A549 (cell line): Measurements from ENCODE around the gene DISC1. TPM values are rescaled to one million over a fixed set of nuclear protein-coding genes. Genes with fewer than 3 reads are reported as not detected.

Experiments
- ATAC-seq, 2 experiments: fragments of 200-7000 bp in 1 of 2; fragments of >200 bp in 1 of 2; cut with Nextera tagmentation in 1 of 2; cut with Tn5 transposase in 1 of 2; 3 replicates each; pipeline versions ENCODE4 v1.8.0 to v1.9.1; 2018 to 2020; ENCODE audit warnings: mild to moderate bottlenecking in 1 of 2, moderate library complexity in 1 of 2
- CTCF ChIA-PET: fragments of 300-600 bp; sonication (Branson Sonifier 250); formaldehyde crosslinking; extraction: SDS; loops from one replicate; lab custom pipeline; 2021; ENCODE audit warnings: antibody characterized with exemption, inconsistent platforms; lab: Yijun Ruan, JAX
- POLR2A ChIA-PET: fragments of 350-600 bp; formaldehyde crosslinking; extraction: SDS; loops from one replicate; lab custom pipeline; 2021; ENCODE audit warnings: antibody characterized with exemption, inconsistent platforms; lab: Yijun Ruan, JAX
- DNase-seq, 2 experiments: peaks; one replicate each; pipeline versions ENCODE4 v3.0.0 to v3.0.0-alpha.2; 2011 to 2016; ENCODE audit warnings: low read depth in 1 of 2, low spot score in 1 of 2
- FAIRE-seq: peaks from 2 replicates; lab custom pipeline; 2011; peaks lifted over from hg19 to GRCh38; lab: Jason Lieb, UNC
- H3K27ac ChIP-seq, 2 experiments: fragments of >200 bp; sonication (Bioruptor Twin); formaldehyde crosslinking; 3 replicates each; pipeline ENCODE4 v1.5.1; 2016 to 2017
- H3K4me1 ChIP-seq: fragments of >200 bp; sonication (Bioruptor Twin); formaldehyde crosslinking; 3 replicates; pipeline ENCODE4 v1.6.1; 2016
- H3K4me2 ChIP-seq: fragments of >200 bp; sonication (Bioruptor Twin); formaldehyde crosslinking; 3 replicates; pipeline ENCODE4 v1.6.1; 2016
- H3K4me3 ChIP-seq: fragments of >200 bp; sonication (Bioruptor Twin); formaldehyde crosslinking; 3 replicates; pipeline ENCODE4 v1.5.1; 2016
- H3K9me3 ChIP-seq: fragments of >200 bp; sonication (Bioruptor Twin); formaldehyde crosslinking; 3 replicates; pipeline ENCODE4 v1.6.1; 2016
- ATOH8 ChIP-seq: fragments of 250-450 bp; sonication (Bioruptor Pico); IDR thresholded peaks from 2 replicates; pipeline ENCODE4 v1.5.0; 2020; ENCODE audit warnings: low read depth, mild to moderate bottlenecking, moderate library complexity
- CBX8 ChIP-seq: fragments of 200-600 bp; sonication (generic); IDR thresholded peaks from 2 replicates; pipeline ENCODE4 v1.6.1; 2016
- CEBPB ChIP-seq, 2 experiments: fragments of >200 bp in 1 of 2; sonication (Bioruptor Twin) in 1 of 2; formaldehyde crosslinking in 1 of 2; IDR thresholded peaks; 2 replicates each; pipeline ENCODE4 v1.6.1; 2012 to 2016
- EHF ChIP-seq: fragments of 250-450 bp; sonication (Bioruptor Pico); IDR thresholded peaks from 2 replicates; pipeline ENCODE4 v1.5.0; 2020; ENCODE audit warnings: mild to moderate bottlenecking
- HDAC2 ChIP-seq: fragments of 200-600 bp; sonication (generic); IDR thresholded peaks from 2 replicates; pipeline ENCODE4 v1.6.1; 2016
- HEYL ChIP-seq: fragments of 250-450 bp; sonication (Bioruptor Pico); IDR thresholded peaks from 2 replicates; pipeline ENCODE4 v1.8.0; 2021; ENCODE audit warnings: mild to moderate bottlenecking, moderate library complexity
- HMGXB4 ChIP-seq: fragments of 250-450 bp; sonication (Bioruptor Pico); IDR thresholded peaks from 2 replicates; pipeline ENCODE4 v1.5.0; 2021; ENCODE audit warnings: mild to moderate bottlenecking, moderate library complexity, borderline replicate concordance
- HOXB5 ChIP-seq: fragments of 250-450 bp; sonication (Bioruptor Pico); IDR thresholded peaks from 2 replicates; pipeline ENCODE4 v1.5.0; 2020; ENCODE audit warnings: mild to moderate bottlenecking, moderate library complexity
- JUN ChIP-seq, 2 experiments: fragments of >200 bp; sonication (Bioruptor Twin); formaldehyde crosslinking; IDR thresholded peaks; 2 replicates in 1 of 2; 3 replicates in 1 of 2; pipeline ENCODE4 v1.6.1; 2016 to 2017
- KDM1A ChIP-seq: fragments of 200-600 bp; sonication (generic); IDR thresholded peaks from 2 replicates; pipeline ENCODE4 v1.6.1; 2016; ENCODE audit warnings: low read depth, mild to moderate bottlenecking
- KDM5A ChIP-seq: fragments of 200-600 bp; sonication (generic); IDR thresholded peaks from 2 replicates; pipeline ENCODE4 v1.6.1; 2016; ENCODE audit warnings: antibody characterized with exemption, mild to moderate bottlenecking
- MAFK ChIP-seq: fragments of 450-650 bp; IDR thresholded peaks from 2 replicates; pipeline ENCODE4 v1.6.1; 2014; ENCODE audit not compliant: partially characterized antibody
- NFE2L2 ChIP-seq: fragments of 150-350 bp; conservative IDR thresholded peaks from 2 replicates; pipeline ENCODE4 v1.6.1; 2014; ENCODE audit warnings: low read length
- NPAS2 ChIP-seq: fragments of 250-450 bp; sonication (Bioruptor Pico); IDR thresholded peaks from 2 replicates; pipeline ENCODE4 v1.8.0; 2022; ENCODE audit warnings: mild to moderate bottlenecking, moderate library complexity, borderline replicate concordance
- PHF8 ChIP-seq: fragments of 200-600 bp; sonication (generic); IDR thresholded peaks from 2 replicates; pipeline ENCODE4 v1.6.1; 2016; ENCODE audit warnings: low read depth, mild to moderate bottlenecking, antibody characterized with exemption, moderate library complexity, borderline replicate concordance
- RAD21 ChIP-seq, 2 experiments: fragments of >200 bp in 1 of 2; sonication (Bioruptor Twin) in 1 of 2; formaldehyde crosslinking in 1 of 2; IDR thresholded peaks in 1 of 2; conservative IDR thresholded peaks in 1 of 2; 2 replicates in 1 of 2; 3 replicates in 1 of 2; pipeline ENCODE4 v1.6.1; 2012 to 2018; ENCODE audit warnings: inconsistent platforms in 1 of 2
- RFX5 ChIP-seq: fragments of 450-650 bp; IDR thresholded peaks from 2 replicates; pipeline ENCODE4 v1.7.1; 2014; ENCODE audit warnings: antibody characterized with exemption, mild to moderate bottlenecking, moderate library complexity
- TFCP2L1 ChIP-seq: fragments of 250-450 bp; sonication (Bioruptor Pico); IDR thresholded peaks from 2 replicates; pipeline ENCODE4 v1.5.0; 2021; ENCODE audit warnings: mild to moderate bottlenecking
- TP53 ChIP-seq: fragments of 250-450 bp; sonication (Bioruptor Pico); IDR thresholded peaks from 2 replicates; pipeline ENCODE4 v1.5.0; 2021; ENCODE audit warnings: mild to moderate bottlenecking, moderate library complexity
- ZC3H11A ChIP-seq: fragments of 450-650 bp; IDR thresholded peaks from 2 replicates; pipeline ENCODE4 v1.6.1; 2014; ENCODE audit warnings: antibody characterized with exemption, mild to moderate bottlenecking
- ZNF302 ChIP-seq: fragments of 250-450 bp; sonication (Bioruptor Pico); IDR thresholded peaks from 2 replicates; pipeline ENCODE4 v1.9.0; 2021; ENCODE audit warnings: inconsistent platforms, mild to moderate bottlenecking, moderate library complexity
- ZSCAN20 ChIP-seq: fragments of 250-450 bp; sonication (Bioruptor Pico); IDR thresholded peaks from 2 replicates; pipeline ENCODE4 v1.8.0; 2022; ENCODE audit warnings: mild to moderate bottlenecking, moderate library complexity
- WGBS: methylation state at CpG from one replicate; pipeline ENCODE4 v1.1.6; 2017; ENCODE audit errors: missing lambda C conversion rate; 5-methylcytosine and 5-hydroxymethylcytosine counted together
- polyA plus RNA-seq, 4 experiments: library from polyadenylated mRNA; depleted of rRNA in 3 of 4; stranded (reverse); fragments of >200 nt; fragmentation: RNase III in 1 of 4; extraction: RNeasy Plus Mini Kit Qiagen cat#74134 plus additional on column Dnase treatment in 1 of 4; gene quantifications; 2 replicates in 3 of 4; 3 replicates in 1 of 4; pipeline ENCODE4 v1.2.3, GENCODE V29; 2011 to 2017
- TF ChIP-seq, protein P1 (sequence below): fragments of >200 bp; sonication (Bioruptor Twin); formaldehyde crosslinking; IDR thresholded peaks from 3 replicates; pipeline ENCODE4 v1.6.1; 2016
- TF ChIP-seq, protein P2 (sequence below): fragments of >200 bp; sonication (Bioruptor Twin); formaldehyde crosslinking; IDR thresholded peaks from 3 replicates; pipeline ENCODE4 v1.5.1; 2016
- TF ChIP-seq, protein P3 (sequence below): IDR thresholded peaks from 2 replicates; pipeline ENCODE4 v1.6.1; 2012; ENCODE audit warnings: low read depth, borderline replicate concordance

Gene DISC1
- polyA plus RNA-seq, 2 of the 4 experiments (the other 2 are of a cell fraction), result 0.39 to 0.74 TPM

- H3K27ac ChIP-seq, result no peak overlapping the region
- ChIA-PET POLR2A (no interaction called here), CTCF (interaction anchor here (1.0 to 2.2 kb wide), 2 partner anchors 10 to 236 kb away, joined by 3 to 11 read pairs; no protein-coding TSS in a partner anchor)
- no peaks in the 10 kb centered on the region for H3K9me3 ChIP-seq
- ATAC-seq (no peak), DNase-seq (no peak)
- H3K4me3 ChIP-seq, result no peak overlapping the region
- WGBS, result 75% methylated on average over 4 of the region's 4 CpGs
- TF ChIP-seq EHF (CRISPR knock-in tag), result no peak
- no peak for TF ChIP-seq NFE2L2
- TF ChIP-seq KDM5A, result no peak
- TF ChIP-seq HOXB5 (CRISPR knock-in tag), result no peak
- no peak for TF ChIP-seq CBX8
- no peak for TF ChIP-seq NPAS2
- no peak for TF ChIP-seq RAD21 (conservative IDR thresholded peaks at IDR 0.05 in 1 of 2, IDR thresholded peaks at IDR 0.05 in 1 of 2)
- TF ChIP-seq HDAC2, result no peak
- TF ChIP-seq, protein P1, sequence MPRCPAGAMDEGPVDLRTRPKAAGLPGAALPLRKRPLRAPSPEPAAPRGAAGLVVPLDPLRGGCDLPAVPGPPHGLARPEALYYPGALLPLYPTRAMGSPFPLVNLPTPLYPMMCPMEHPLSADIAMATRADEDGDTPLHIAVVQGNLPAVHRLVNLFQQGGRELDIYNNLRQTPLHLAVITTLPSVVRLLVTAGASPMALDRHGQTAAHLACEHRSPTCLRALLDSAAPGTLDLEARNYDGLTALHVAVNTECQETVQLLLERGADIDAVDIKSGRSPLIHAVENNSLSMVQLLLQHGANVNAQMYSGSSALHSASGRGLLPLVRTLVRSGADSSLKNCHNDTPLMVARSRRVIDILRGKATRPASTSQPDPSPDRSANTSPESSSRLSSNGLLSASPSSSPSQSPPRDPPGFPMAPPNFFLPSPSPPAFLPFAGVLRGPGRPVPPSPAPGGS, result no peak
- TF ChIP-seq ATOH8 (CRISPR knock-in tag), result no peak
- TF ChIP-seq ZC3H11A, result no peak
- TF ChIP-seq, protein P2, sequence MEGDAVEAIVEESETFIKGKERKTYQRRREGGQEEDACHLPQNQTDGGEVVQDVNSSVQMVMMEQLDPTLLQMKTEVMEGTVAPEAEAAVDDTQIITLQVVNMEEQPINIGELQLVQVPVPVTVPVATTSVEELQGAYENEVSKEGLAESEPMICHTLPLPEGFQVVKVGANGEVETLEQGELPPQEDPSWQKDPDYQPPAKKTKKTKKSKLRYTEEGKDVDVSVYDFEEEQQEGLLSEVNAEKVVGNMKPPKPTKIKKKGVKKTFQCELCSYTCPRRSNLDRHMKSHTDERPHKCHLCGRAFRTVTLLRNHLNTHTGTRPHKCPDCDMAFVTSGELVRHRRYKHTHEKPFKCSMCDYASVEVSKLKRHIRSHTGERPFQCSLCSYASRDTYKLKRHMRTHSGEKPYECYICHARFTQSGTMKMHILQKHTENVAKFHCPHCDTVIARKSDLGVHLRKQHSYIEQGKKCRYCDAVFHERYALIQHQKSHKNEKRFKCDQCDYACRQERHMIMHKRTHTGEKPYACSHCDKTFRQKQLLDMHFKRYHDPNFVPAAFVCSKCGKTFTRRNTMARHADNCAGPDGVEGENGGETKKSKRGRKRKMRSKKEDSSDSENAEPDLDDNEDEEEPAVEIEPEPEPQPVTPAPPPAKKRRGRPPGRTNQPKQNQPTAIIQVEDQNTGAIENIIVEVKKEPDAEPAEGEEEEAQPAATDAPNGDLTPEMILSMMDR, result no peak
- TF ChIP-seq TFCP2L1 (CRISPR knock-in tag), result no peak
- TF ChIP-seq, all 56 proteins: peak for 0
- Histone ChIP-seq H3K4me2 (no peak overlapping the region), H3K4me1 (no peaks in the 10 kb centered on the region)
- no peak for FAIRE-seq
These were observed 31.8 kb upstream of the DISC1 start for GRCh38 chr1:231594749-231595148.

DNA sequence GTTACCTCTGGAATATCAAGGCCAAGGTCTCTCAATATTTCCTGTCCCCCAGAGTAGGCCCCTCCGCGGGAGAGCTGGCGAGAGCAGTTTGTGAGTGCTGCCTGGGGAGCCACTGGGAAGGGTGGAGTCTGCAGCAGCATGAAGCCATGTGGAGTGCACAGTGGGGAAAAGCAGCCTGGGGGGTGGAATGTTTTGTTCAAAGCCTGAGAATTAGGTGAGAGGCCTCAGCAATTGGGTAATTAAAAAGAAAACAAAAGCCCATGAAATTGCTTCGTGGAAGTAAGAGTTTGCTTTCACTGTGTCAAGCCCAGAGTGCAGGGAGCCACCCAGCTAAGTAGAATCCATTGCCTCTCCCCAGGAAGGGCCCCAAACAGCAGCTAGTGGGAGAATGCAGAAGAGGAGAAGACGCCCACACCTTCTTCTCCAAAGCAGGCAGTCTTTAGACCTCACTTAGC, 30.2 kb upstream of the DISC1 start:
- no peak for DNase-seq
- H3K27ac ChIP-seq, result no peak overlapping the region
- no peaks in the 10 kb centered on the region for H3K9me3 ChIP-seq
- ChIA-PET POLR2A (no interaction called here), CTCF (interaction anchor here (1.1 to 2.2 kb wide), 3 partner anchors 10 to 238 kb away, joined by 3 to 11 read pairs (median 3); no protein-coding TSS in a partner anchor)
- no peaks in the 10 kb centered on the region for H3K4me1 ChIP-seq
- TF ChIP-seq PHF8 (no peak), ZSCAN20 (CRISPR knock-in tag) (no peak), CEBPB (IDR thresholded peaks at IDR 0.05) (no peak), MAFK (no peak), RFX5 (no peak), TP53 (CRISPR knock-in tag) (no peak), JUN (IDR thresholded peaks at IDR 0.05) (no peak), ZNF302 (CRISPR knock-in tag) (no peak), HMGXB4 (CRISPR knock-in tag) (no peak), HEYL (no peak), KDM1A (no peak)
- TF ChIP-seq, protein P3, sequence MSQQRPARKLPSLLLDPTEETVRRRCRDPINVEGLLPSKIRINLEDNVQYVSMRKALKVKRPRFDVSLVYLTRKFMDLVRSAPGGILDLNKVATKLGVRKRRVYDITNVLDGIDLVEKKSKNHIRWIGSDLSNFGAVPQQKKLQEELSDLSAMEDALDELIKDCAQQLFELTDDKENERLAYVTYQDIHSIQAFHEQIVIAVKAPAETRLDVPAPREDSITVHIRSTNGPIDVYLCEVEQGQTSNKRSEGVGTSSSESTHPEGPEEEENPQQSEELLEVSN, result no peak
- TF ChIP-seq, protein P1, result no peak
- no peak overlapping the region for H3K4me2 ChIP-seq
- no peak overlapping the region for H3K4me3 ChIP-seq
- ATAC-seq, result peak in 1 of 2 experiments; percentile 32; a peak in 1 of 6 replicates
- 31% methylated on average over 5 of the region's 5 CpGs for WGBS
- FAIRE-seq, result no peak
